Measurements from ENCODE around the gene NDUFB2. TPM values are rescaled to one million over a fixed set of nuclear protein-coding genes. Genes with fewer than 3 reads are reported as not detected.

The NDUFB2 gene
- total and polyA plus RNA-seq, 9 of the 15 experiments (the other 6 are each of a cell fraction or from before 2014, with no cell fraction given) = 220 to 2,075 (median 320) TPM

DNA sequence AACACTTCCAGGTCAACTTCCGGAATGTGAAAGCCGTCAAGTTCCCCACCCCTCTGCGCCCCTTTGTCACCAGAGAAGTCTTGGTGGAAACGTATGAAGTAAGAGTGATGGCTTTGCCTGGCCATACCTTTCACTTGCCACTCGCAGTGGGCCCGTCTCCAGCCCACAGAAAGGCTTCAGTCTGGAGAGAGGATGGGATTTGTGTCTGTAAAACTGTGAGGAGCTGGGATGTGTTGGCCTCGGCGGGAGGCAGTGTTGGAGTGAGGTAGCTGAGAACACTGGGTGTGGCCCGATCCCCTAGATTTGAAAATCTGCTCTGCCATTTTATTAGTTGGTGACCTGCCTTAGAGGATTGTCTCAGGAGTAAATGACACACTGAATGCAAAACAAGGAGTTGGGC is 17.3 kb upstream of the NDUFB2 start:
- H3K9me3 ChIP-seq (replicated peaks; ENCODE audit: control insufficient read depth, insufficient read depth, low read depth, low read length) = no peaks in the 10 kb centered on the region
- H3K27me3 ChIP-seq (ENCODE audit: control insufficient read depth in 2 of 2, insufficient read depth in 2 of 2, low read length in 2 of 2) = no peaks in the 10 kb centered on the region
- POLR2A ChIA-PET = interaction anchor here (0.6 kb wide), 1 partner anchor 393 kb away, joined by 4 read pairs; no protein-coding TSS in a partner anchor
- H2AFZ ChIP-seq (ENCODE audit: low read depth, low read length) = no peak overlapping the region
- H3K27ac ChIP-seq (ENCODE audit: extremely low read depth, low read depth, low read length) = no peak overlapping the region
- no peak overlapping the region for H3K4me3 ChIP-seq
- H3K9me1 ChIP-seq (ENCODE audit: control insufficient read depth, insufficient read depth, low read length) = no peaks in the 10 kb centered on the region
- TF ChIP-seq, protein P1, sequence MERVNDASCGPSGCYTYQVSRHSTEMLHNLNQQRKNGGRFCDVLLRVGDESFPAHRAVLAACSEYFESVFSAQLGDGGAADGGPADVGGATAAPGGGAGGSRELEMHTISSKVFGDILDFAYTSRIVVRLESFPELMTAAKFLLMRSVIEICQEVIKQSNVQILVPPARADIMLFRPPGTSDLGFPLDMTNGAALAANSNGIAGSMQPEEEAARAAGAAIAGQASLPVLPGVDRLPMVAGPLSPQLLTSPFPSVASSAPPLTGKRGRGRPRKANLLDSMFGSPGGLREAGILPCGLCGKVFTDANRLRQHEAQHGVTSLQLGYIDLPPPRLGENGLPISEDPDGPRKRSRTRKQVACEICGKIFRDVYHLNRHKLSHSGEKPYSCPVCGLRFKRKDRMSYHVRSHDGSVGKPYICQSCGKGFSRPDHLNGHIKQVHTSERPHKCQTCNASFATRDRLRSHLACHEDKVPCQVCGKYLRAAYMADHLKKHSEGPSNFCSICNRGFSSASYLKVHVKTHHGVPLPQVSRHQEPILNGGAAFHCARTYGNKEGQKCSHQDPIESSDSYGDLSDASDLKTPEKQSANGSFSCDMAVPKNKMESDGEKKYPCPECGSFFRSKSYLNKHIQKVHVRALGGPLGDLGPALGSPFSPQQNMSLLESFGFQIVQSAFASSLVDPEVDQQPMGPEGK (CRISPR knock-in tag; IDR thresholded peaks at IDR 0.05; ENCODE audit: borderline replicate concordance) = no peak
- no peak for TF ChIP-seq SMAD3 (CRISPR knock-in tag; conservative IDR thresholded peaks at IDR 0.05)
- no peak for TF ChIP-seq SPI1 (IDR thresholded peaks at IDR 0.05; ENCODE audit: borderline replicate concordance, low read depth, low read length)
- TF ChIP-seq, protein P2, sequence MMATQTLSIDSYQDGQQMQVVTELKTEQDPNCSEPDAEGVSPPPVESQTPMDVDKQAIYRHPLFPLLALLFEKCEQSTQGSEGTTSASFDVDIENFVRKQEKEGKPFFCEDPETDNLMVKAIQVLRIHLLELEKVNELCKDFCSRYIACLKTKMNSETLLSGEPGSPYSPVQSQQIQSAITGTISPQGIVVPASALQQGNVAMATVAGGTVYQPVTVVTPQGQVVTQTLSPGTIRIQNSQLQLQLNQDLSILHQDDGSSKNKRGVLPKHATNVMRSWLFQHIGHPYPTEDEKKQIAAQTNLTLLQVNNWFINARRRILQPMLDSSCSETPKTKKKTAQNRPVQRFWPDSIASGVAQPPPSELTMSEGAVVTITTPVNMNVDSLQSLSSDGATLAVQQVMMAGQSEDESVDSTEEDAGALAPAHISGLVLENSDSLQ (IDR thresholded peaks at IDR 0.05) = no peak
- TF ChIP-seq CBFA2T3 (IDR thresholded peaks at IDR 0.05) = no peak
- TF ChIP-seq, protein P3, sequence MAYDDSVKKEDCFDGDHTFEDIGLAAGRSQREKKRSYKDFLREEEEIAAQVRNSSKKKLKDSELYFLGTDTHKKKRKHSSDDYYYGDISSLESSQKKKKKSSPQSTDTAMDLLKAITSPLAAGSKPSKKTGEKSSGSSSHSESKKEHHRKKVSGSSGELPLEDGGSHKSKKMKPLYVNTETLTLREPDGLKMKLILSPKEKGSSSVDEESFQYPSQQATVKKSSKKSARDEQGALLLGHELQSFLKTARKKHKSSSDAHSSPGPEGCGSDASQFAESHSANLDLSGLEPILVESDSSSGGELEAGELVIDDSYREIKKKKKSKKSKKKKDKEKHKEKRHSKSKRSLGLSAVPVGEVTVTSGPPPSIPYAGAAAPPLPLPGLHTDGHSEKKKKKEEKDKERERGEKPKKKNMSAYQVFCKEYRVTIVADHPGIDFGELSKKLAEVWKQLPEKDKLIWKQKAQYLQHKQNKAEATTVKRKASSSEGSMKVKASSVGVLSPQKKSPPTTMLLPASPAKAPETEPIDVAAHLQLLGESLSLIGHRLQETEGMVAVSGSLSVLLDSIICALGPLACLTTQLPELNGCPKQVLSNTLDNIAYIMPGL (CRISPR knock-in tag; IDR thresholded peaks at IDR 0.05) = no peak
- TF ChIP-seq HCFC1 (IDR thresholded peaks at IDR 0.05; ENCODE audit: low read depth, low read length) = no peak
- no peak for TF ChIP-seq GABPB1 (CRISPR knock-in tag; IDR thresholded peaks at IDR 0.05)
- TF ChIP-seq CBFB (CRISPR knock-in tag; IDR thresholded peaks at IDR 0.05) = no peak
- TF ChIP-seq, protein P4, sequence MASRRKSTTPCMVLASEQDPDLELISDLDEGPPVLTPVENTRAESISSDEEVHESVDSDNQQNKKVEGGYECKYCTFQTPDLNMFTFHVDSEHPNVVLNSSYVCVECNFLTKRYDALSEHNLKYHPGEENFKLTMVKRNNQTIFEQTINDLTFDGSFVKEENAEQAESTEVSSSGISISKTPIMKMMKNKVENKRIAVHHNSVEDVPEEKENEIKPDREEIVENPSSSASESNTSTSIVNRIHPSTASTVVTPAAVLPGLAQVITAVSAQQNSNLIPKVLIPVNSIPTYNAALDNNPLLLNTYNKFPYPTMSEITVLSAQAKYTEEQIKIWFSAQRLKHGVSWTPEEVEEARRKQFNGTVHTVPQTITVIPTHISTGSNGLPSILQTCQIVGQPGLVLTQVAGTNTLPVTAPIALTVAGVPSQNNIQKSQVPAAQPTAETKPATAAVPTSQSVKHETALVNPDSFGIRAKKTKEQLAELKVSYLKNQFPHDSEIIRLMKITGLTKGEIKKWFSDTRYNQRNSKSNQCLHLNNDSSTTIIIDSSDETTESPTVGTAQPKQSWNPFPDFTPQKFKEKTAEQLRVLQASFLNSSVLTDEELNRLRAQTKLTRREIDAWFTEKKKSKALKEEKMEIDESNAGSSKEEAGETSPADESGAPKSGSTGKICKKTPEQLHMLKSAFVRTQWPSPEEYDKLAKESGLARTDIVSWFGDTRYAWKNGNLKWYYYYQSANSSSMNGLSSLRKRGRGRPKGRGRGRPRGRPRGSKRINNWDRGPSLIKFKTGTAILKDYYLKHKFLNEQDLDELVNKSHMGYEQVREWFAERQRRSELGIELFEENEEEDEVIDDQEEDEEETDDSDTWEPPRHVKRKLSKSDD (conservative IDR thresholded peaks at IDR 0.05; ENCODE audit: low read length) = no peak
- no peak for TF ChIP-seq ZNF584 (CRISPR knock-in tag; IDR thresholded peaks at IDR 0.05; ENCODE audit: low read depth)
- TF ChIP-seq, protein P5, sequence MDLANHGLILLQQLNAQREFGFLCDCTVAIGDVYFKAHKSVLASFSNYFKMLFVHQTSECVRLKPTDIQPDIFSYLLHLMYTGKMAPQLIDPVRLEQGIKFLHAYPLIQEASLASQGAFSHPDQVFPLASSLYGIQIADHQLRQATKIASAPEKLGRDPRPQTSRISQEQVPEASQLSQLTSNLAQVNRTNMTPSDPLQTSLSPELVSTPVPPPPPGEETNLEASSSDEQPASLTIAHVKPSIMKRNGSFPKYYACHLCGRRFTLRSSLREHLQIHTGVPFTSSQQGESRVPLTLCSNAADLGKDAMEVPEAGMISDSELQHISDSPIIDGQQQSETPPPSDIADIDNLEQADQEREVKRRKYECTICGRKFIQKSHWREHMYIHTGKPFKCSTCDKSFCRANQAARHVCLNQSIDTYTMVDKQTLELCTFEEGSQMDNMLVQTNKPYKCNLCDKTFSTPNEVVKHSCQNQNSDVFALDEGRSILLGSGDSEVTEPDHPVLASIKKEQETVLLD (IDR thresholded peaks at IDR 0.05) = no peak
- no peak for TF ChIP-seq ZNF707 (CRISPR knock-in tag; conservative IDR thresholded peaks at IDR 0.05)
- ATAC-seq = no peak
- H3K9ac ChIP-seq (ENCODE audit: insufficient read depth in 1 of 2, low read depth in 2 of 2, low read length in 2 of 2) = no peak overlapping the region; a peak in 1 of 4 replicates
- peaks cover 7% of the 10 kb centered on the region; the same call in 1 of the 2 replicates for H4K20me1 ChIP-seq (replicated peaks; ENCODE audit: control insufficient read depth, insufficient read depth, low read length)
- CTCF ChIA-PET (ENCODE audit: low intra/inter-chr PET ratio) = no interaction called here
- no peak for FAIRE-seq
- H3K4me1 ChIP-seq (replicated peaks in 1 of 2; ENCODE audit: control insufficient read depth in 2 of 2, insufficient read depth in 2 of 2, low read length in 2 of 2) = peaks cover 4 to 9% of the 10 kb centered on the region in 2 experiments; a peak in 3 of 5 replicates
- intact Hi-C loops (cut with micrococcal nuclease) (loop anchor here (10.0 kb wide), 2 partner anchors 306 to 856 kb away; no protein-coding TSS in a partner anchor), in situ Hi-C loops (cut with MboI) (no loop called here)
- peaks cover 6% of the 10 kb centered on the region; the same call in 1 of the 3 replicates for H3K36me3 ChIP-seq (ENCODE audit: control insufficient read depth, insufficient read depth, low read length)
- DNase-seq (ENCODE audit: extremely low read depth in 1 of 4, low spot score in 3 of 4) = no peak
- WGBS (ENCODE audit: insufficient coverage, low coverage, missing lambda C conversion rate) = 83% methylated on average over 9 of the region's 9 CpGs
- no peaks in the 10 kb centered on the region for H3K79me2 ChIP-seq (ENCODE audit: control insufficient read depth, insufficient read depth, low read length)
- no TSS peak for BruUV-seq (replicated peaks)
- no peak overlapping the region for H3K4me2 ChIP-seq (ENCODE audit: insufficient read depth, low read length)

Measured in K562 (cell line).